ENCODE data around the gene LRP8.
"Not testable (repeated sequence)": the region's sequence is repeated elsewhere in the genome, so short reads cannot be mapped to it uniquely, and the experiment has no call there.

The LRP8 gene

GRCh38 chr1:53210352-53210751 is 117.5 kb downstream of the LRP8 start:
- no peak for DNase-seq (ENCODE audit: low spot score)

GRCh38 chr1:53207726-53208125 is 120.1 kb downstream of the LRP8 start:
- no peak for DNase-seq (ENCODE audit: low spot score)

- DNase-seq (ENCODE audit: low spot score), result no peak
Observed at GRCh38 chr1:53206735-53207379, 121.0 kb downstream of the LRP8 start.

- DNase-seq (ENCODE audit: low spot score), result not testable (repeated sequence)
Observed at GRCh38 chr1:53206083-53206685, 121.7 kb downstream of the LRP8 start.

GRCh38 chr1:53205496-53205895 is 122.4 kb downstream of the LRP8 start:
- DNase-seq (ENCODE audit: low spot score), result not testable (repeated sequence)

- DNase-seq (ENCODE audit: low spot score), result no peak
Observed at GRCh38 chr1:53203466-53203865, 124.4 kb downstream of the LRP8 start.

GRCh38 chr1:53198241-53198651 is 129.6 kb downstream of the LRP8 start:
- DNase-seq (ENCODE audit: low spot score), result no peak

- no peak for DNase-seq (ENCODE audit: low spot score)
Observed at GRCh38 chr1:53197291-53198200, 130.3 kb downstream of the LRP8 start.

GRCh38 chr1:53196485-53197290 is 131.2 kb downstream of the LRP8 start, which contains the start of gene CPT2:
CPT2 (plus strand) TSS chr1:53196824; CDS start chr1:53196944, 120 bp downstream.
- peak; percentile 96 for DNase-seq (ENCODE audit: low spot score)

- no peak for DNase-seq (ENCODE audit: low spot score)
Observed at GRCh38 chr1:53196017-53196484, 131.8 kb downstream of the LRP8 start.

- no peak for DNase-seq (ENCODE audit: low spot score)
Observed at GRCh38 chr1:53195246-53196016, 132.4 kb downstream of the LRP8 start.
